ENCODE measurements around the gene SULT4A1.

Gene SULT4A1

GRCh38 chr22:43796567-43796966, 65.7 kb downstream of the SULT4A1 start:
- DNase-seq, result no peak

- no peak for DNase-seq
Observed at GRCh38 chr22:43795320-43795719, 67.0 kb downstream of the SULT4A1 start.

- DNase-seq, result no peak
Observed at GRCh38 chr22:43792905-43793304, 69.4 kb downstream of the SULT4A1 start.

- no peak for DNase-seq
Observed at GRCh38 chr22:43789452-43789851, 72.9 kb downstream of the SULT4A1 start.

DNA sequence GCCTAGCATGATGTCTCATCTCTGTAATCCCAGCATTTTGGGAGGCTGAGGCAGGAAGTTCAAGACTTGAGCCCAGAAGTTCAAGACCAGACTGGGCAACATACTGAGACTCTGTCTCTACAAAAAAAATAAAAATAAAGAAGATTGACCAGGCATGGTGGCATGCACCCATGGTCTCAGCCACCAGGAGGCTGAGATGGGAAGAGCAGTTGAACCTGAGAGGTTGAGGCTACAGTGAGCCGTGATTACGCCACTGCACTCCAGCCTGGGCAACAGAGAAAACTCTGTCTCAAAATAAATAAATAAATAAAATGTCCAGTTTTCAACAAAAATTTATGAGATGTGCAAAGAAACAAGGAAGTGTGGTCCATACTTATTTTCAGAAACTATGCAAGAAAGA, 78.5 kb downstream of the SULT4A1 start:
- DNase-seq, result no peak

DNA sequence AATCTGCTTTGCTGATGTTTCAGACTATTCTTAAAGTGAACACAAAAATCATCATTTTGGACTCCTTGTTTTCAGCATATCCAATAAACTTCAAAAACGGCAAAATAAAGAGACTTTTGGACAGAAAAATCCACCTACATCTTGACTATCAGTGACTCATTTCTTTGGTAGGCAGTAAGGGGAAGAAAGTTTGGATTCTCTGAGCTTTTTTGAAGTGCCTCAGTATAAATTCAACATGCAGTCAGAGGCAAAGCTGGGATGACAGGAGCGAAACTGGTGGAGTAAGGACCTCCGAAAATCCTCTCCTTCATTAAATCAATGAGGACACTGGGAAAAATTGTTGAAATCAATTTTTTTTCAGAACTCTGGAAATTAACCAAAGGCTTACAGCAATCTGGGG, 79.9 kb downstream of the SULT4A1 start:
- no peak for DNase-seq

DNA sequence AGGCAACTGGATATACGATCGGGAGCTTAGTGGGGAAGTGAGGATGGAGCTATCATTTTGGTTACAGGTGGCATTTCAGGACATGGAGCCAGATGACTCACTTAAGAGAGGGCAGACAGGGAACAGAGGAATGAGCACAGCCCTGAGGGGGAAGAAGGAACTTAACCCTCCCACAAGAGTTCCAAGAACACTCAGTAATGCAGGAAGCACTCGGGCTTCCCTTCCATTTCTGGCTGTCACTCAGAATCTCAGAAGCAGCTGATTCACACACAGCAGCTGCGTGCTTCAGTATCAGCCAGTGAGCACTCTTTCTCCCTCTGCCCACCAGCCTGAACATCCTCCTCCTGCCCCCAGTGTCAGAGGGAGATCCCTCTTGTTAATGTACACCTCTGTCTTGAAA, 85.0 kb downstream of the SULT4A1 start:
- DNase-seq, result no peak

DNA sequence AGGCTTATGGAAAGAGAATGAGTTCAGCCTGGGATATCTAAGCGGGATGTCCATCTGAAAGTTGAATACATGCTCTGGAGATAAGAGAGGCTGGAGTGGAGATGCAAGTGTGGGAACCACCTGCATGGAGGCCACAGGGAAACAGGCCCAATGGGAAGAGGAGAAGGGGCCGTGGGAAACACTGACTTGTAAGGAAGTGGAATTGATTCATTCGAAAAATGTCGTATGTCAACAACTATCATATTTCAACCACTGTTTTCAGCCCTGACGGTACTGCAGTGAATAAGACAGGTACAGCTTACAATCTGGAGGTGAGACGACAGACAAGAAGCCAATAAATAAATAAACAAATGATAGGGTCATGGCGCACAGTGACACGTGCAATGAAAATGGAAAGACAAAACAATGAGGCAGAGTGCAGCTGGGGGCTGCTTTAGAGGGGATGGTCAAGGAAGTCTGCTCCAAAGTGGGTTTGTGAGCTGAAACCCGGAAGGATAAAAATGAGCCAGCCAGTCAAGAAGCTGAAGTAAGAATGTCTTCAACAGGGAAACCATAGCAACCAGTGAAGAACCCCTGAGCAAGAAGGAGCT, 86.1 kb downstream of the SULT4A1 start:
- DNase-seq, result no peak
